Measurements from ENCODE around the gene VWA3B.

- TF ChIP-seq CTCF (IDR thresholded peaks at IDR 0.05): no peak
- no peak for TF ChIP-seq POLR2A (IDR thresholded peaks at IDR 0.05)
These were observed 125.4 kb downstream of the VWA3B start for GRCh38 chr2:98212092-98213000.

Measured in esophagus squamous epithelium (tissue), 4 donors.